CD1c-positive myeloid dendritic cell (primary cell): Measurements from ENCODE around the gene METTL24.
A peak's percentile ranks its signal among the peaks of the same experiment; 100 is the strongest.
"Not testable (repeated sequence)": the region's sequence is repeated elsewhere in the genome, so short reads cannot be mapped to it uniquely, and the experiment has no call there.

Source experiments
- DNase-seq: peaks from one replicate; pipeline ENCODE4 v3.0.0-alpha.2; 2016; ENCODE audit errors: extremely low spot score

Gene METTL24

GRCh38 chr6:110266996-110267395 lies 91.2 kb downstream of the METTL24 start:
- no peak for DNase-seq

- no peak for DNase-seq
Observed at GRCh38 chr6:110265273-110265672, 92.9 kb downstream of the METTL24 start.

GRCh38 chr6:110256366-110256765 lies 101.8 kb downstream of the METTL24 start:
- no peak for DNase-seq

- DNase-seq, result no peak
Observed at GRCh38 chr6:110255211-110255750, 102.9 kb downstream of the METTL24 start.

GRCh38 chr6:110250838-110251237 lies 107.3 kb downstream of the METTL24 start:
- DNase-seq, result no peak

- no peak for DNase-seq
Observed at GRCh38 chr6:110250058-110250457, 108.1 kb downstream of the METTL24 start.

- DNase-seq, result no peak
Observed at GRCh38 chr6:110246900-110247546, 111.1 kb downstream of the METTL24 start.

GRCh38 chr6:110246378-110246777 lies 111.8 kb downstream of the METTL24 start:
- no peak for DNase-seq

- not testable (repeated sequence) for DNase-seq
Observed at GRCh38 chr6:110244621-110245020, 113.5 kb downstream of the METTL24 start.

GRCh38 chr6:110239526-110240274 lies 118.4 kb downstream of the METTL24 start:
- no peak for DNase-seq

GRCh38 chr6:110236007-110236406 lies 122.1 kb downstream of the METTL24 start:
- DNase-seq, result not testable (repeated sequence)

GRCh38 chr6:110233770-110234374 lies 124.3 kb downstream of the METTL24 start:
- DNase-seq, result peak; percentile 5

GRCh38 chr6:110232450-110232849 lies 125.7 kb downstream of the METTL24 start:
- DNase-seq, result no peak

GRCh38 chr6:110226261-110226660 lies 131.9 kb downstream of the METTL24 start:
- DNase-seq, result no peak

GRCh38 chr6:110221738-110222137 lies 136.4 kb downstream of the METTL24 start:
- DNase-seq, result no peak

GRCh38 chr6:110217266-110217665 lies 140.9 kb downstream of the METTL24 start:
- no peak for DNase-seq

GRCh38 chr6:110216140-110216539 lies 142.0 kb downstream of the METTL24 start:
- DNase-seq, result no peak

- DNase-seq, result no peak
Observed at GRCh38 chr6:110214338-110214737, 143.8 kb downstream of the METTL24 start.

- DNase-seq, result no peak
Observed at GRCh38 chr6:110211753-110212152, 146.4 kb downstream of the METTL24 start.

- DNase-seq, result no peak
Observed at GRCh38 chr6:110207652-110208051, 150.5 kb downstream of the METTL24 start.

GRCh38 chr6:110201151-110201884 lies 156.8 kb downstream of the METTL24 start:
- DNase-seq, result no peak

GRCh38 chr6:110198561-110198960 lies 159.6 kb downstream of the METTL24 start:
- no peak for DNase-seq
